Panc1 (cell line): Measurements from ENCODE around the gene RBM14. TPM values are rescaled to one million over a fixed set of nuclear protein-coding genes. Genes with fewer than 3 reads are reported as not detected.
A peak's percentile ranks its signal among the peaks of the same experiment; 100 is the strongest.

Experiments
- ATAC-seq: fragments of 200-7000 bp; cut with Tn5 transposase; 2 replicates; pipeline ENCODE4 v1.9.1; 2020; ENCODE audit warnings: mild to moderate bottlenecking, moderate library complexity
- BruUV-seq: library from RNA; stranded (reverse); fragments of 400-500 nt; replicated peaks from 2 replicates; lab custom pipeline; 2021; lab: Mats Ljungman, UMichigan
- CTCF ChIA-PET: fragments of 300-600 bp; sonication (Branson Sonifier 250); formaldehyde crosslinking; loops from one replicate; lab custom pipeline; 2022; ENCODE audit warnings: antibody characterized with exemption; lab: Charles Lee
- POLR2A ChIA-PET: fragments of 300-600 bp; sonication (Branson Sonifier 250); formaldehyde crosslinking; loops from one replicate; lab custom pipeline; 2022; ENCODE audit warnings: antibody characterized with exemption; lab: Charles Lee
- DNase-seq: peaks from one replicate; pipeline ENCODE4 v3.0.0-alpha.2; 2010; ENCODE audit warnings: low read depth, low spot score
- H3K27ac ChIP-seq: 2 replicates; pipeline ENCODE4 v1.5.1; 2011; ENCODE audit warnings: mild to moderate bottlenecking, low read length, inconsistent platforms
- H3K27me3 ChIP-seq: fragments of 200-500 bp; sonication (Bioruptor generic); 2 replicates; pipeline ENCODE4 v1.6.0; 2014; ENCODE audit warnings: low read length, inconsistent platforms; ENCODE audit not compliant: control insufficient read depth, insufficient read depth
- H3K36me3 ChIP-seq: fragments of 200-500 bp; sonication (Bioruptor generic); 2 replicates; pipeline ENCODE4 v1.5.1; 2014; ENCODE audit warnings: inconsistent platforms, mild to moderate bottlenecking, low read length, moderate library complexity; ENCODE audit not compliant: control insufficient read depth, insufficient read depth
- H3K4me1 ChIP-seq: 2 replicates; pipeline ENCODE4 v1.5.1; 2011; ENCODE audit warnings: inconsistent platforms, mild to moderate bottlenecking, low read length, moderate library complexity; ENCODE audit not compliant: control insufficient read depth, insufficient read depth
- H3K4me3 ChIP-seq, 2 experiments: 2 replicates each; pipeline ENCODE4 v1.5.1; 2011 to 2012; ENCODE audit warnings: low read depth in 2 of 2, low read length in 2 of 2, mild to moderate bottlenecking in 2 of 2, inconsistent platforms in 1 of 2, moderate library complexity in 1 of 2
- H3K9me3 ChIP-seq: fragments of 200-500 bp; sonication (Bioruptor generic); 2 replicates; pipeline ENCODE4 v1.5.1; 2014; ENCODE audit warnings: low read depth, mild to moderate bottlenecking, inconsistent platforms, low read length, moderate library complexity; ENCODE audit not compliant: control insufficient read depth, insufficient read depth
- CTCF ChIP-seq: fragments of 450-650 bp; IDR thresholded peaks from 2 replicates; pipeline ENCODE4 v1.5.1; 2017; ENCODE audit warnings: mild to moderate bottlenecking
- POLR2AphosphoS5 ChIP-seq: IDR thresholded peaks from 2 replicates; pipeline ENCODE4 v1.6.1; 2012; ENCODE audit warnings: mild to moderate bottlenecking, low read depth, low read length, moderate library complexity
- SIN3A ChIP-seq: IDR thresholded peaks from 2 replicates; pipeline ENCODE4 v1.6.1; 2012; ENCODE audit warnings: low read depth, mild to moderate bottlenecking, low read length, moderate library complexity, borderline replicate concordance; ENCODE audit not compliant: insufficient read depth
- TCF7L2 ChIP-seq: IDR thresholded peaks from 2 replicates; pipeline ENCODE4 v1.6.1; 2011; ENCODE audit warnings: mild to moderate bottlenecking, low read depth, low read length, inconsistent platforms
- in situ Hi-C: cut with HindIII; loops from 2 replicates; pipeline ENCODE4 v1.10.0; 2016; ENCODE audit warnings: low sequenced_read_pairs, low pct_unique_long_range_greater_than_20kb
- intact Hi-C: fragments of 100-400 bp; cut with micrococcal nuclease; formaldehyde crosslinking; loops from one replicate; pipeline ENCODE4 v1.10.0; 2022; ENCODE audit not compliant: unreplicated experiment
- total RNA-seq: library from RNA; stranded (reverse); gene quantifications from one replicate; pipeline ENCODE4 v1.2.1, GENCODE V29; 2021; ENCODE audit not compliant: unreplicated experiment
- TF ChIP-seq, protein P1 (sequence below), 2 experiments: IDR thresholded peaks; 2 replicates each; pipeline ENCODE4 v1.6.1; 2011 to 2012; ENCODE audit warnings: low read depth in 2 of 2, control low read depth in 1 of 2, low read length in 1 of 2, mild to moderate bottlenecking in 1 of 2, moderate library complexity in 1 of 2; ENCODE audit not compliant: insufficient read depth in 1 of 2

The RBM14 gene
- total RNA-seq, 1 experiment from 2014 or later: 93.9 TPM

- DNase-seq (no peak), ATAC-seq (peak; percentile 42)
- no peaks in the 10 kb centered on the region; the same call in 1 of the 2 replicates for H3K9me3 ChIP-seq
- no peaks in the 10 kb centered on the region for H3K27me3 ChIP-seq
- intact Hi-C loops: no loop called here
- in situ Hi-C loops: no loop called here
- CTCF ChIA-PET: interaction anchor here (0.7 kb wide), 1 partner anchor 241 kb away, joined by 3 read pairs; no protein-coding TSS in a partner anchor
- BruUV-seq: TSS peak; percentile 92
- peaks cover 8% of the 10 kb centered on the region for H3K4me1 ChIP-seq
- H3K4me3 ChIP-seq: peak overlapping the region; percentile 88 to 95
- no peaks in the 10 kb centered on the region for H3K36me3 ChIP-seq
- POLR2A ChIA-PET: interaction anchor here (0.7 kb wide), 1 partner anchor 51 kb away, joined by 4 read pairs; no protein-coding TSS in a partner anchor
- TF ChIP-seq POLR2AphosphoS5 (no peak), CTCF (no peak), SIN3A (no peak), TCF7L2 (no peak)
- TF ChIP-seq, protein P1, sequence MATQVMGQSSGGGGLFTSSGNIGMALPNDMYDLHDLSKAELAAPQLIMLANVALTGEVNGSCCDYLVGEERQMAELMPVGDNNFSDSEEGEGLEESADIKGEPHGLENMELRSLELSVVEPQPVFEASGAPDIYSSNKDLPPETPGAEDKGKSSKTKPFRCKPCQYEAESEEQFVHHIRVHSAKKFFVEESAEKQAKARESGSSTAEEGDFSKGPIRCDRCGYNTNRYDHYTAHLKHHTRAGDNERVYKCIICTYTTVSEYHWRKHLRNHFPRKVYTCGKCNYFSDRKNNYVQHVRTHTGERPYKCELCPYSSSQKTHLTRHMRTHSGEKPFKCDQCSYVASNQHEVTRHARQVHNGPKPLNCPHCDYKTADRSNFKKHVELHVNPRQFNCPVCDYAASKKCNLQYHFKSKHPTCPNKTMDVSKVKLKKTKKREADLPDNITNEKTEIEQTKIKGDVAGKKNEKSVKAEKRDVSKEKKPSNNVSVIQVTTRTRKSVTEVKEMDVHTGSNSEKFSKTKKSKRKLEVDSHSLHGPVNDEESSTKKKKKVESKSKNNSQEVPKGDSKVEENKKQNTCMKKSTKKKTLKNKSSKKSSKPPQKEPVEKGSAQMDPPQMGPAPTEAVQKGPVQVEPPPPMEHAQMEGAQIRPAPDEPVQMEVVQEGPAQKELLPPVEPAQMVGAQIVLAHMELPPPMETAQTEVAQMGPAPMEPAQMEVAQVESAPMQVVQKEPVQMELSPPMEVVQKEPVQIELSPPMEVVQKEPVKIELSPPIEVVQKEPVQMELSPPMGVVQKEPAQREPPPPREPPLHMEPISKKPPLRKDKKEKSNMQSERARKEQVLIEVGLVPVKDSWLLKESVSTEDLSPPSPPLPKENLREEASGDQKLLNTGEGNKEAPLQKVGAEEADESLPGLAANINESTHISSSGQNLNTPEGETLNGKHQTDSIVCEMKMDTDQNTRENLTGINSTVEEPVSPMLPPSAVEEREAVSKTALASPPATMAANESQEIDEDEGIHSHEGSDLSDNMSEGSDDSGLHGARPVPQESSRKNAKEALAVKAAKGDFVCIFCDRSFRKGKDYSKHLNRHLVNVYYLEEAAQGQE (IDR thresholded peaks at IDR 0.05; ENCODE audit: insufficient read depth in 1 of 2, low read depth in 2 of 2, low read length in 1 of 2): no peak
- H3K27ac ChIP-seq: peak overlapping the region; percentile 96
These were observed 23.2 kb upstream of the RBM14 start for GRCh38 chr11:66593303-66593635.

- DNase-seq: no peak
- peaks cover 8% of the 10 kb centered on the region for H3K4me1 ChIP-seq
- H3K27me3 ChIP-seq: no peaks in the 10 kb centered on the region
- TF ChIP-seq SIN3A: no peak
- TF ChIP-seq POLR2AphosphoS5: no peak
- no peak for TF ChIP-seq TCF7L2
- TF ChIP-seq, protein P1 (IDR thresholded peaks at IDR 0.05; ENCODE audit: insufficient read depth in 1 of 2, low read depth in 2 of 2, low read length in 1 of 2): no peak
- no peak for TF ChIP-seq CTCF
- H3K4me3 ChIP-seq: peak overlapping the region; percentile 88 to 95
- POLR2A ChIA-PET: no interaction called here
- no peaks in the 10 kb centered on the region for H3K36me3 ChIP-seq
- BruUV-seq: no TSS peak
- in situ Hi-C loops: no loop called here
- H3K27ac ChIP-seq: peak overlapping the region; percentile 96
- no peak for ATAC-seq
- CTCF ChIA-PET: interaction anchor here (0.7 kb wide), 1 partner anchor 241 kb away, joined by 3 read pairs; no protein-coding TSS in a partner anchor
- intact Hi-C loops: no loop called here
- H3K9me3 ChIP-seq: no peaks in the 10 kb centered on the region; the same call in 1 of the 2 replicates
These were observed 22.8 kb upstream of the RBM14 start for GRCh38 chr11:66593650-66594049.
